ENCODE data around the gene DAAM1. TPM values are rescaled to one million over a fixed set of nuclear protein-coding genes. Genes with fewer than 3 reads are reported as not detected.

The DAAM1 gene
- total and polyA plus RNA-seq, 2 donors from 2014 or later, result 5.3 to 47.8 TPM

DNA sequence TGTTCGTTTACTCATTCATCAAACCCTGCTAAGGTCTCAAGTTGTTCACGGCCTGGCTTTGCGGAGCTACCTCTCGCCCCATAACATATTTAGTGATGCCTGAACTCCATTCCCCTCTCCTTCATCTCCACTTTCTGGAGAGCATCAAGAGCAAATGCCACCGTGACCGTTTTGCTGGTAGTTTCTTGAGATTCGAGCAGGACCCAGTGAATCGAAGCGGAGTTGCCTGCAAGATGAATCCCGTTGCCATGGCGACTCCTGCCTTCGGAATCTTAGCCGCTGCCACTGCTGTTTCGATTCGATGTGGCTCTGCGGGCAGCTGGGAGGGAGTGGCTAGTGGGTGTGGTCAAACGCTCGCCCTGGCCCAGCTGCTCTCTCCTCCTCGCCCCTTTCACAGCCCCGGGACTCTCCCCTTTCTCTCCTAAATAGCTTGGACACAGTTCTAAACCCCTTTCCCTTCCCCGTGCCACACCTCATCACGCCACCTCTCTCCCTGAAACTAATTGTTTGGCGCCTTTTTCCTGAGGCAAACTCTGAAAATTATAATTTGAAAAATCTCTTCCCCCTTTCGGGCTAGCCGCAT is 1.4 kb downstream of the DAAM1 start:
- Histone ChIP-seq H3K9me3 (ENCODE audit: control insufficient read depth in 2 of 3, insufficient read depth in 1 of 3, low read length in 3 of 3) (no peaks in the 10 kb centered on the region), H3K27me3 (ENCODE audit: control insufficient read depth, insufficient read depth, low read length) (no peaks in the 10 kb centered on the region), H3K4me1 (ENCODE audit: control insufficient read depth in 2 of 3, insufficient read depth in 2 of 3, low read depth in 1 of 3, low read length in 3 of 3) (peaks cover 0 to 11% (median 0%) of the 10 kb centered on the region in 3 donors), H3K27ac (ENCODE audit: low read depth in 2 of 2, low read length in 2 of 2) (peak overlapping the region; percentile 90 to 94), H3K9ac (ENCODE audit: low read length in 3 of 3) (peak overlapping the region; percentile 90), H3K36me3 (ENCODE audit: control insufficient read depth in 2 of 3, insufficient read depth in 3 of 3, low read length in 3 of 3) (no peaks in the 10 kb centered on the region), H3K4me3 (ENCODE audit: low read length in 3 of 3) (peak overlapping the region; percentile 87 to 91 (median 89))
- DNase-seq (peak; percentile 93 to 96 (median 94)), FAIRE-seq (no peak)
- no peak for TF ChIP-seq CTCF (IDR thresholded peaks at IDR 0.05; ENCODE audit: borderline replicate concordance, extremely low read depth, insufficient read depth)
- intact Hi-C loops (cut with DNase I), result no loop called here

DNA sequence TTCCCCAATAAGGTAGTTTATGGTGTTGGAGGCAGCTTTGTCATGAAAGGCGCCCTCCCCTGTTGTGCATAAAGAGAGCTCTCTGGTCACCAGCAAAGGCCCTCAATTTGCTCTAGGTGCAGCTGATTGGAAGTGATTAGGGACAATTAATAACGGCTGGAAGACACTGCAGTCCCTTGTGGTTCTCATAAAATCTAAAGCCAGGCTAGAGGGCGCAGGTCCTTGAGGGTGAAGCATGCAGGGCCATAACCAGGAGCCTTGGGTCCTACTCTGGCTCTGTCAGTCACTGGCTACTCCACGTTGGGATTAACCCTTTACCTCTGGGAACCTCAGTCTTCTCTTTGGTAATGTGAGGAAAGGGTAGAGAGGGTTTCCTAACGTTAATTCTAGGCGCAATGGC is 1.9 kb downstream of the DAAM1 start:
- intact Hi-C loops (cut with DNase I), result no loop called here
- Histone ChIP-seq H3K4me3 (ENCODE audit: low read length in 3 of 3) (peak overlapping the region in 2 of 3 donors; percentile 89 to 91), H3K4me1 (ENCODE audit: control insufficient read depth in 2 of 3, insufficient read depth in 2 of 3, low read depth in 1 of 3, low read length in 3 of 3) (peaks cover 0 to 11% (median 0%) of the 10 kb centered on the region in 3 donors), H3K9me3 (ENCODE audit: control insufficient read depth in 2 of 3, insufficient read depth in 1 of 3, low read length in 3 of 3) (no peaks in the 10 kb centered on the region), H3K9ac (ENCODE audit: low read length in 3 of 3) (peak overlapping the region in 1 of 3 donors; percentile 90), H3K36me3 (ENCODE audit: control insufficient read depth in 2 of 3, insufficient read depth in 3 of 3, low read length in 3 of 3) (no peaks in the 10 kb centered on the region), H3K27me3 (ENCODE audit: control insufficient read depth, insufficient read depth, low read length) (no peaks in the 10 kb centered on the region), H3K27ac (ENCODE audit: low read depth in 2 of 2, low read length in 2 of 2) (no peak overlapping the region)
- DNase-seq (peak in 2 of 5 donors; percentile 41 to 42), FAIRE-seq (no peak)
- TF ChIP-seq CTCF (IDR thresholded peaks at IDR 0.05; ENCODE audit: borderline replicate concordance, extremely low read depth, insufficient read depth), result no peak

- H3K27ac ChIP-seq (ENCODE audit: low read depth in 2 of 2, low read length in 2 of 2), result no peak overlapping the region
- H3K9ac ChIP-seq (ENCODE audit: low read length in 3 of 3), result no peak overlapping the region
- H3K9me3 ChIP-seq (ENCODE audit: control insufficient read depth in 2 of 3, insufficient read depth in 1 of 3, low read length in 3 of 3), result no peaks in the 10 kb centered on the region
- no peak overlapping the region for H3K4me3 ChIP-seq (ENCODE audit: low read length in 3 of 3)
- FAIRE-seq (no peak), DNase-seq (no peak)
- peaks cover 0 to 3% (median 2%) of the 10 kb centered on the region in 3 donors for H3K4me1 ChIP-seq (ENCODE audit: control insufficient read depth in 2 of 3, insufficient read depth in 2 of 3, low read depth in 1 of 3, low read length in 3 of 3)
- no peaks in the 10 kb centered on the region for H3K27me3 ChIP-seq (ENCODE audit: control insufficient read depth, insufficient read depth, low read length)
- no peak for TF ChIP-seq CTCF (IDR thresholded peaks at IDR 0.05; ENCODE audit: borderline replicate concordance, extremely low read depth, insufficient read depth)
- intact Hi-C loops (cut with DNase I), result no loop called here
- H3K36me3 ChIP-seq (ENCODE audit: control insufficient read depth in 2 of 3, insufficient read depth in 3 of 3, low read length in 3 of 3), result no peaks in the 10 kb centered on the region
These were observed 7.4 kb downstream of the DAAM1 start for GRCh38 chr14:59195912-59196311.
